ENCODE measurements around the gene JARID2. TPM values are rescaled to one million over a fixed set of nuclear protein-coding genes. Genes with fewer than 3 reads are reported as not detected.

JARID2 gene
- total and polyA plus RNA-seq, 9 of the 15 experiments (the other 6 are each of a cell fraction or from before 2014, with no cell fraction given), result 5.0 to 29.0 (median 15.6) TPM

- TF ChIP-seq TCF3 (CRISPR knock-in tag; IDR thresholded peaks at IDR 0.05), result peak; percentile 32; the same call in 1 of the 2 replicates
- TF ChIP-seq, protein P1, sequence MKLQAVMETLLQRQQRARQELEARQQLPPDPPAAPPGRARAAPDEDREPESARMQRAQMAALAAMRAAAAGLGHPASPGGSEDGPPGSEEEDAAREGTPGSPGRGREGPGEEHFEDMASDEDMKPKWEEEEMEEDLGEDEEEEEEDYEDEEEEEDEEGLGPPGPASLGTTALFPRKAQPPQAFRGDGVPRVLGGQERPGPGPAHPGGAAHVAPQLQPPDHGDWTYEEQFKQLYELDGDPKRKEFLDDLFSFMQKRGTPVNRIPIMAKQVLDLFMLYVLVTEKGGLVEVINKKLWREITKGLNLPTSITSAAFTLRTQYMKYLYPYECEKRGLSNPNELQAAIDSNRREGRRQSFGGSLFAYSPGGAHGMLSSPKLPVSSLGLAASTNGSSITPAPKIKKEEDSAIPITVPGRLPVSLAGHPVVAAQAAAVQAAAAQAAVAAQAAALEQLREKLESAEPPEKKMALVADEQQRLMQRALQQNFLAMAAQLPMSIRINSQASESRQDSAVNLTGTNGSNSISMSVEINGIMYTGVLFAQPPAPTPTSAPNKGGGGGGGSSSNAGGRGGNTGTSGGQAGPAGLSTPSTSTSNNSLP (IDR thresholded peaks at IDR 0.05; ENCODE audit: borderline replicate concordance, low read depth, low read length), result peak; percentile 97
- peak; percentile 28; the same call in 1 of the 2 replicates for TF ChIP-seq NFE2 (IDR thresholded peaks at IDR 0.05; ENCODE audit: low read depth)
- TF ChIP-seq CBX8 (IDR thresholded peaks at IDR 0.05; ENCODE audit: borderline replicate concordance, extremely low read depth, low read depth, low read length, poor library complexity, severe bottlenecking), result no peak
- TF ChIP-seq ARNT (IDR thresholded peaks at IDR 0.05), result 0 out of 4 replicates have a peak, but pooled peaks of 1 of the 2 experiments have one; percentile 46
- no peak for TF ChIP-seq PHF21A (IDR thresholded peaks at IDR 0.05; ENCODE audit: borderline replicate concordance, low read depth)
- peak in 1 of 2 experiments; percentile 67; a peak in 1 of 3 replicates for TF ChIP-seq CBX3 (IDR thresholded peaks at IDR 0.05; ENCODE audit: borderline replicate concordance in 1 of 2, low read length in 2 of 2)
- TF ChIP-seq MED1 (CRISPR knock-in tag; IDR thresholded peaks at IDR 0.05; ENCODE audit: borderline replicate concordance), result no peak
- TF ChIP-seq NCOR1 (IDR thresholded peaks at IDR 0.05), result peak; percentile 48
- TF ChIP-seq ADNP (tag; IDR thresholded peaks at IDR 0.05), result no peak
- TF ChIP-seq KDM1A (IDR thresholded peaks at IDR 0.05), result peak in 1 of 2 experiments; percentile 65; a peak in 3 of 4 replicates
- TF ChIP-seq ZNF592 (IDR thresholded peaks at IDR 0.05), result peak; percentile 54; the same call in 1 of the 2 replicates
- TF ChIP-seq CREM (IDR thresholded peaks at IDR 0.05; ENCODE audit: low read depth), result peak; percentile 52; the same call in 1 of the 2 replicates
- no peak for TF ChIP-seq ZFX (CRISPR knock-in tag; IDR thresholded peaks at IDR 0.05)
- no peak for TF ChIP-seq HES1 (IDR thresholded peaks at IDR 0.05; ENCODE audit: low read depth)
- TF ChIP-seq GTF2E2 (tag; IDR thresholded peaks at IDR 0.05), result no peak
- no peak for TF ChIP-seq TAL1 (IDR thresholded peaks at IDR 0.05)
- TF ChIP-seq EHMT2 (IDR thresholded peaks at IDR 0.05), result 0 out of 2 replicates have a peak, but pooled peaks have one; percentile 19
- TF ChIP-seq NFIC (IDR thresholded peaks at IDR 0.05), result peak; percentile 31; the same call in 1 of the 2 replicates
- 0 out of 2 replicates have a peak, but pooled peaks have one; percentile 15 for TF ChIP-seq TEAD2 (tag; IDR thresholded peaks at IDR 0.05)
- peak; percentile 13 for TF ChIP-seq TBP (optimal IDR thresholded peaks at IDR 0.05; ENCODE audit: low read depth, low read length)
- TF ChIP-seq IRF2 (CRISPR knock-in tag; IDR thresholded peaks at IDR 0.05), result no peak
- no peak for TF ChIP-seq ESRRB (CRISPR knock-in tag; IDR thresholded peaks at IDR 0.05; ENCODE audit: borderline replicate concordance)
- peak; percentile 12; the same call in 1 of the 2 replicates for TF ChIP-seq C11orf30 (IDR thresholded peaks at IDR 0.05; ENCODE audit: low read depth)
Measured at GRCh38 chr6:15327271-15327670, 81.4 kb downstream of the JARID2 start (continued).

Measured in K562 (cell line).